K562 (cell line): ENCODE data around the gene MYCBP. TPM values are rescaled to one million over a fixed set of nuclear protein-coding genes. Genes with fewer than 3 reads are reported as not detected.
A peak's percentile ranks its signal among the peaks of the same experiment; 100 is the strongest.

Source experiments
- ARID3B ChIP-seq: fragments of 250-450 bp; sonication (Bioruptor Pico); IDR thresholded peaks from 2 replicates; pipeline ENCODE4 v1.4.0; 2020; ENCODE audit warnings: borderline replicate concordance
- C11orf30 ChIP-seq: fragments of 450-650 bp; IDR thresholded peaks from 2 replicates; pipeline ENCODE4 v1.6.1; 2016; ENCODE audit warnings: low read depth, mild to moderate bottlenecking
- E2F1 ChIP-seq: sonication (generic); formaldehyde crosslinking; IDR thresholded peaks from 2 replicates; pipeline ENCODE4 v1.8.1; 2023; ENCODE audit warnings: mild to moderate bottlenecking, missing genetic modification reagents, moderate library complexity
- E2F6 ChIP-seq, 2 experiments: IDR thresholded peaks; 2 replicates each; pipeline ENCODE4 v1.6.1; 2011; ENCODE audit warnings: borderline replicate concordance in 1 of 2, control low read depth in 1 of 2, low read depth in 1 of 2, low read length in 1 of 2, mild to moderate bottlenecking in 1 of 2, mixed read lengths in 1 of 2, moderate library complexity in 1 of 2; ENCODE audit not compliant: insufficient read depth in 1 of 2, insufficient read length in 1 of 2, poor library complexity in 1 of 2, severe bottlenecking in 1 of 2; ENCODE audit errors: extremely low read depth in 1 of 2
- EP300 ChIP-seq: IDR thresholded peaks from 2 replicates; pipeline ENCODE4 v1.6.1; 2012; ENCODE audit warnings: low read length, improper control_type of control experiment
- GABPB1 ChIP-seq: sonication (generic); formaldehyde crosslinking; IDR thresholded peaks from 2 replicates; pipeline ENCODE4 v1.8.0; 2022; ENCODE audit warnings: mild to moderate bottlenecking, missing genetic modification reagents
- JUNB ChIP-seq: fragments of 450-650 bp; formaldehyde crosslinking; conservative IDR thresholded peaks from 2 replicates; pipeline ENCODE4 v1.4.0; 2020; ENCODE audit warnings: mild to moderate bottlenecking
- KAT8 ChIP-seq: fragments of 450-650 bp; IDR thresholded peaks from 2 replicates; pipeline ENCODE4 v1.6.1; 2016; ENCODE audit warnings: low read depth, mild to moderate bottlenecking
- LARP7 ChIP-seq: fragments of 450-650 bp; IDR thresholded peaks from 2 replicates; pipeline ENCODE4 v1.6.1; 2016
- NCOA1 ChIP-seq: fragments of 450-650 bp; IDR thresholded peaks from 2 replicates; pipeline ENCODE4 v1.6.1; 2016; ENCODE audit warnings: low read depth
- SMARCC2 ChIP-seq: fragments of 450-650 bp; IDR thresholded peaks from 2 replicates; pipeline ENCODE4 v1.6.1; 2017; ENCODE audit warnings: antibody characterized with exemption, moderate library complexity, mild to moderate bottlenecking, low read depth
- SMC3 ChIP-seq: conservative IDR thresholded peaks from 2 replicates; pipeline ENCODE4 v1.6.1; 2011; ENCODE audit warnings: low read depth, low read length, improper control_type of control experiment; ENCODE audit not compliant: insufficient read depth
- TCF7 ChIP-seq: sonication (generic); IDR thresholded peaks from 2 replicates; pipeline ENCODE4 v1.6.1; 2016; ENCODE audit warnings: antibody characterized with exemption, borderline replicate concordance
- TEAD4 ChIP-seq, 2 experiments: sonication (generic) in 1 of 2; formaldehyde crosslinking in 1 of 2; IDR thresholded peaks; 2 replicates each; pipeline versions ENCODE4 v1.6.1 to v1.8.0; 2012 to 2022; ENCODE audit warnings: borderline replicate concordance in 1 of 2, inconsistent platforms in 1 of 2, low read length in 1 of 2, mild to moderate bottlenecking in 1 of 2, missing genetic modification reagents in 1 of 2
- ZBTB43 ChIP-seq: sonication (generic); formaldehyde crosslinking; IDR thresholded peaks from 2 replicates; pipeline ENCODE4 v1.8.0; 2023; ENCODE audit warnings: mild to moderate bottlenecking, missing genetic modification reagents
- ZC3H8 ChIP-seq: fragments of 450-650 bp; IDR thresholded peaks from 2 replicates; pipeline ENCODE4 v1.6.1; 2017
- ZFX ChIP-seq: sonication (generic); formaldehyde crosslinking; IDR thresholded peaks from 2 replicates; pipeline ENCODE4 v1.8.0; 2022; ENCODE audit warnings: mild to moderate bottlenecking, missing genetic modification reagents, moderate library complexity
- ZNF354B ChIP-seq: fragments of 250-450 bp; sonication (Bioruptor Pico); IDR thresholded peaks from 2 replicates; pipeline ENCODE4 v1.4.0; 2020
- ZNF41 ChIP-seq: fragments of 250-450 bp; sonication (Bioruptor Pico); conservative IDR thresholded peaks from 2 replicates; pipeline ENCODE4 v1.4.0; 2020; ENCODE audit warnings: mild to moderate bottlenecking
- ZNF512 ChIP-seq: IDR thresholded peaks from 2 replicates; pipeline ENCODE4 v1.6.1; 2016; ENCODE audit warnings: missing genetic modification characterization, missing compliant biosample characterization
- ZNF717 ChIP-seq: fragments of 250-450 bp; sonication (Bioruptor Pico); IDR thresholded peaks from 2 replicates; pipeline ENCODE4 v1.5.0; 2021
- ZNF77 ChIP-seq: fragments of 250-450 bp; sonication (Bioruptor Pico); IDR thresholded peaks from 2 replicates; pipeline ENCODE4 v1.5.0; 2020
- polyA plus RNA-seq, 8 experiments: library from polyadenylated mRNA; depleted of rRNA in 4 of 8; stranded (reverse) in 5 of 8; unstranded in 3 of 8; fragments of >200 nt; fragmentation: Nextera tagmentation in 2 of 8; fragmentation: Illumina TruSeq in 1 of 8; extraction: Ambion mirVana in 2 of 8; extraction: Trizol in 1 of 8; gene quantifications; 2 replicates each; pipeline versions ENCODE4 v1.2.1 to v1.2.3, GENCODE V29; 2011 to 2014; ENCODE audit warnings: inconsistent platforms in 1 of 8, missing spikeins in 1 of 8
- total RNA-seq, 7 experiments: library from RNA; depleted of rRNA in 6 of 7; stranded (reverse); fragments of >200 nt in 6 of 7; fragmentation: Illumina TruSeq in 2 of 7; extraction: Trizol in 2 of 7; gene quantifications; 2 replicates each; pipeline versions ENCODE4 v1.2.1 to v1.2.3, GENCODE V29; 2011 to 2021; ENCODE audit warnings: low replicate concordance in 1 of 7

The MYCBP gene
- total and polyA plus RNA-seq, 9 of the 15 experiments (the other 6 are each of a cell fraction or from before 2014, with no cell fraction given): 32.3 to 253 (median 72.9) TPM

- no peak for TF ChIP-seq ZNF512 (tag)
- no peak for TF ChIP-seq KAT8
- TF ChIP-seq LARP7: no peak
- peak; percentile 86; the same call in 1 of the 2 replicates for TF ChIP-seq TCF7
- TF ChIP-seq C11orf30: no peak
- TF ChIP-seq ZFX (CRISPR knock-in tag): peak; percentile 64
- TF ChIP-seq E2F6 (IDR thresholded peaks at IDR 0.05; ENCODE audit: borderline replicate concordance in 1 of 2, extremely low read depth in 1 of 2, insufficient read depth in 1 of 2, insufficient read length in 1 of 2, low read depth in 1 of 2, low read length in 1 of 2, poor library complexity in 1 of 2, severe bottlenecking in 1 of 2): peak; percentile 84 to 92
- TF ChIP-seq SMC3: peak; percentile 57; the same call in 1 of the 2 replicates
- TF ChIP-seq NCOA1: peak; percentile 97
- peak; percentile 94 for TF ChIP-seq SMARCC2
- TF ChIP-seq ZBTB43 (CRISPR knock-in tag): 0 out of 2 replicates have a peak, but pooled peaks have one; percentile 39
- TF ChIP-seq JUNB: no peak
- TF ChIP-seq ZC3H8: no peak
- no peak for TF ChIP-seq ZNF354B (CRISPR knock-in tag)
- TF ChIP-seq ARID3B: no peak
- no peak for TF ChIP-seq ZNF41 (CRISPR knock-in tag)
- peak; percentile 56; the same call in 1 of the 2 replicates for TF ChIP-seq E2F1 (CRISPR knock-in tag)
- TF ChIP-seq ZNF717: no peak
- TF ChIP-seq TEAD4 (IDR thresholded peaks at IDR 0.05; ENCODE audit: low read length): peak; percentile 96
- no peak for TF ChIP-seq TEAD4 (CRISPR knock-in tag; IDR thresholded peaks at IDR 0.05; ENCODE audit: borderline replicate concordance)
- peak; percentile 55 for TF ChIP-seq GABPB1
- peak; percentile 97 for TF ChIP-seq EP300
- TF ChIP-seq ZNF77 (CRISPR knock-in tag): no peak
Observed at GRCh38 chr1:38815903-38816627, 57.1 kb downstream of the MYCBP start (continued).
